ENCODE results near the gene ZNF764.

GRCh38 chr16:30533146-30533522 is 25.0 kb downstream of the ZNF764 start:
- no peak for TF ChIP-seq CTCF (IDR thresholded peaks at IDR 0.05)
- no peak for TF ChIP-seq POLR2A (IDR thresholded peaks at IDR 0.05)
- no peak for TF ChIP-seq EP300 (IDR thresholded peaks at IDR 0.05)
- TF ChIP-seq POLR2AphosphoS5 (IDR thresholded peaks at IDR 0.05), result no peak
